Activated CD8-positive, alpha-beta memory T cell treated with anti-CD3 and anti-CD28 coated beads, Interleukin-2, amount 50 U/mL, for 24 hours (primary cell): ENCODE results near the gene HSD17B7.
A peak's percentile ranks its signal among the peaks of the same experiment; 100 is the strongest.
"Not testable (repeated sequence)": the region's sequence is repeated elsewhere in the genome, so short reads cannot be mapped to it uniquely, and the experiment has no call there.

ENCODE experiments used
- DNase-seq: peaks from one replicate; pipeline ENCODE4 v3.0.0-alpha.2; 2020; ENCODE audit errors: extremely low read depth

HSD17B7 gene

GRCh38 chr1:162790303-162790984 is at the start of gene HSD17B7:
Gene HSD17B7 (plus strand): TSS chr1:162790702. CDS start chr1:162790801, 99 bp downstream.
- DNase-seq, result peak; percentile 26

DNA sequence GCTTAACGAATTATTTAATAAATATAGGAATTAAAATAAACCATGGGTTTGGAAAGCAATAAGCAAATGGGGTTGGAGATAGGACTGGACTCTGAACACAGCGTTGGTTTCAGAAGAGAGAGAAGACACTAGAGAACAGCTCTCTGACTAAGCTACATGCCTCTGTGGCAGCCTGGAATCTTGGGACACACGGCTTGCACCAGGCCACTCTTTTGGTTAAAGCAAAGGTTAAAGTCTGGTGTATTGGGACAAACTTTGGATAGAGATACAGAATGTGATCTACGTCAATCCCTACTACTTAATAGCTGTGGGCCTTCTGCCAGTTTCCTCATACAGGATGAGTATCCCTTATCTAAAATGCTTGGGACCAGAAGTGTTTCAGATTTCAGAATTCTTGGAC is 49.7 kb upstream of the HSD17B7 start:
- DNase-seq, result no peak

DNA sequence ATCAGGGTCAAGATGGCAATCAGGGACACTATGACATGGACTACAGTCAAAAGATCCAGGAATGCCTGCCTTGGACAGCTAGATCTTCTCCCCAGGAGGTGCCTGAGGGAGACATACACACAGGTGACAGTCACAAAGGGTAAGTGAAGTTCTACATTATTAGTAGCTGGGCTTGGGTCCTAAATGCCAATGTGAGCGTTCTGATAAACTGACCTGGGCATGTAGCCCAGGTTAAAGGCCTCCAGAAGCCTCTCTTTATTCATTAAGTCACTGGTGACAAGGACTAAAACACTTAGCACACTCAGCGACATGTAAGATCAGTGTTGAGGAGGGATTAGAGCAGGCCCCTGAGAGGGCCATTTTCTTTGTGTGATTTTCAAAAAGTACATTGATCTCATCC is 48.9 kb upstream of the HSD17B7 start:
- no peak for DNase-seq

GRCh38 chr1:162746264-162746942 is 44.1 kb upstream of the HSD17B7 start:
- not testable (repeated sequence) for DNase-seq

GRCh38 chr1:162753001-162753658 is 37.4 kb upstream of the HSD17B7 start:
- no peak for DNase-seq

- DNase-seq, result no peak
Measured at GRCh38 chr1:162753998-162754585, 36.4 kb upstream of the HSD17B7 start.

- no peak for DNase-seq
Measured at GRCh38 chr1:162755306-162755705, 35.2 kb upstream of the HSD17B7 start.

DNA sequence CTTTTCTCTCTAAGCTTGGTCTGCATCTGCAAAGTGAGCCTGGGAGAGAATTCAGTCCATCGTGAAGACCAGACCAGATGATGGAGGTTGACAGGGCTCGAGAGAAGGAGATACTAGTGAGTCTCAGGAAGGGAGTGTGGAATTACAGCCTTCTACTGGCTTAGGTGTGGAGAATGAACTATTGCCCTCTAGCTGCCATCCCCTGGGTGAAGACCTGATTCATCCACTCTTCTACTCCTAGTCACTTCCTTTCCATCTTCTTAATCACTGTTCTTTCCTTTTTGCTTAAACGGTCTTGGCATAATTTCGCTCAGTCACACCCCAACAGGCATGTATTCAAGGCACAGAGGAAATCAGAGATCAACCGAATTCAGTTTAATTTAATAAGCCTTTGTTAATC is 34.0 kb upstream of the HSD17B7 start:
- DNase-seq, result no peak

- DNase-seq, result no peak
Measured at GRCh38 chr1:162757476-162757875, 33.0 kb upstream of the HSD17B7 start.

DNA sequence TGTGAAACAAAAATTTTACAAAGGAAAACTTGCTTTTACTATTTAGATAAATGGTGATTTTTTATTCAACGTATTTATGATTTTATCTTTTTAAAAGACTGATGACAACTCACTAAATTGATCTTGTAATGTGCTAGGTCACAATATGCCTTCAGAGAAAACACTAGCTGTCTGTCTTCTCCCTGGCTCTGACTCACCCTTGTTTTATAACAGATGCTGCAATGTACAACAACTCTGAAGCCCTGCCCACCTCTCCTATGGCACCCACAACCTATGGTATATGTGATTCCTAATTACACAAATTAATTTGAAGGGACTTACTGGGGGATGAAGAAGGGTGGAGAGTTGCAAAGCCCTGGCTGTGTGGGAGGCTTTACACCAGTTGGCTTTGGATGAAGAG is 24.7 kb upstream of the HSD17B7 start:
- no peak for DNase-seq

GRCh38 chr1:162772571-162773154 is 17.8 kb upstream of the HSD17B7 start:
- no peak for DNase-seq

GRCh38 chr1:162774007-162774406 is 16.5 kb upstream of the HSD17B7 start:
- DNase-seq, result no peak

- no peak for DNase-seq
Measured at GRCh38 chr1:162779043-162779442, 11.5 kb upstream of the HSD17B7 start.

DNA sequence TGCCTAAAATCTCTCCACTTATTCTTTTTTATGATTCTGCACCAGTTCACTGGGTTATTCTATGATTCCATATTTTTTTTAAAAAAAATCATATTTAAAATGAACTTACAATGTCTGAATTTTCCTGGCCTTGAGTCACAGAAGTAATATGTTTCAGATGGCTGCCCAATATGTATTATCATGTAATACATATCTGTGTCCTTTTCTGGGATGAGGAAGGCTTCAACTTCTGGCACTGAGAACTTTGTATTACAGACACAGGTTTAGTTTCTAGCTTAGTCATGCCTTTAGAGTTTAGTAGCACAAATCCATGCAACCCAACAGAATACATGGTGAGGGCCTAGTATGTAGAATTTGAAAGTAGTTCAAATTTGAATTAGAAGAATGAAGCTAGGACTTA is 7.8 kb upstream of the HSD17B7 start:
- DNase-seq, result no peak

GRCh38 chr1:162784926-162785325 is 5.6 kb upstream of the HSD17B7 start:
- DNase-seq, result not testable (repeated sequence)

DNA sequence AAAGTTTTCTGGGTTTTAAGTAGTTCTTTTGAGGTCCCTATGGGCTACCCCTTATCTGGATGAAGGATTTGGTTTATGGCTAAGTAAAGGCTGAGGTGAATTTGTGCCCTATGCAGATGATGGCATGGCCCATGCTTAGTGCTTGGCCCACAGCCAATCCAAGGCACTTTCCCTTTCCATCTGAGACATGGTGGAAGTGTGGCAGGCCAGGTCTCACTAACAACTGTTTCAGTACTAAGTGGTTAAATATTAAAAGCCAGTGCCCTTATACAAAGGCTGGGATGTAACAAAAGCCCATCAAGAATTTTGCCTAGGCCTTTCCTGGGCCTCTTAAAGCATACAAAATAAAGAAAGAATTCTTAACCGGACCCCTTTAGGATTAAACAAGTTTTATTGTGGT is 1.7 kb upstream of the HSD17B7 start:
- not testable (repeated sequence) for DNase-seq

DNA sequence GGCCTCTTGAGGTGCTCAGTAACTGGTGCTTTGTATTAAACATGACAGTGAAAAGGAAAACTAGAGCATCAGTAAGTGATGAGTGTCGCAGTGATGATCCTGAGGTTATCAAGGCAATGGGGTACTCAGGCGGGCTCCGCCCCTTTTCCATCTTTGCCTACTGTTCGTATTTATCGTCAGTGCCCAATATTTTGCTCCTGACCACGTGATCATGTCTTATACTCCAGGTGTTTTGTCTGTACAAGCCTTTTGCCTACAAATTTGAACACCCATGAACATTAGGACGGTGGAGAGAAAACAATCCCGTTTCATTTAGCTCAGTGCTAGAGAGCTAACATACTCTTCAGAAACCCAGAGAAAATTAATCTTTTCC is 469 bp downstream of the HSD17B7 start:
- DNase-seq, result not testable (repeated sequence)

DNA sequence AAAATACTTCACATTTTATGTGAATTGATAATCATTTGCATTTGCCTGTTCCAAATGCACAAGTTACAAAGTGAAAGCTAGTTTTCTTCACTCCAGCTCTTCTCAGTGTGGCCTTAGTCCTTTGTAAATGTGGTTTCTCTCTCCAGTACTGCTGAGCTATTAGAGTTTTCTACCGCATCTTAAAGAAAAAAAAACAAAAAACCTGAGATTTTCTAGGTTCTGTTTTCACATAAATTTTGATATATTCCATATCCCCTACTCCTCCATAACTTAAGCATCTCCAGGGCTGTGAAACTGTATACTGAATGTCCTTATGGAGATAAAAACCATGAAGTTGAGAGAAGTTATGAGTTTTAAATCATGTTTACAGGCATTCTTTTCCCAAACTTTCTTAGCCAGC is 3.8 kb downstream of the HSD17B7 start:
- DNase-seq, result not testable (repeated sequence)

DNA sequence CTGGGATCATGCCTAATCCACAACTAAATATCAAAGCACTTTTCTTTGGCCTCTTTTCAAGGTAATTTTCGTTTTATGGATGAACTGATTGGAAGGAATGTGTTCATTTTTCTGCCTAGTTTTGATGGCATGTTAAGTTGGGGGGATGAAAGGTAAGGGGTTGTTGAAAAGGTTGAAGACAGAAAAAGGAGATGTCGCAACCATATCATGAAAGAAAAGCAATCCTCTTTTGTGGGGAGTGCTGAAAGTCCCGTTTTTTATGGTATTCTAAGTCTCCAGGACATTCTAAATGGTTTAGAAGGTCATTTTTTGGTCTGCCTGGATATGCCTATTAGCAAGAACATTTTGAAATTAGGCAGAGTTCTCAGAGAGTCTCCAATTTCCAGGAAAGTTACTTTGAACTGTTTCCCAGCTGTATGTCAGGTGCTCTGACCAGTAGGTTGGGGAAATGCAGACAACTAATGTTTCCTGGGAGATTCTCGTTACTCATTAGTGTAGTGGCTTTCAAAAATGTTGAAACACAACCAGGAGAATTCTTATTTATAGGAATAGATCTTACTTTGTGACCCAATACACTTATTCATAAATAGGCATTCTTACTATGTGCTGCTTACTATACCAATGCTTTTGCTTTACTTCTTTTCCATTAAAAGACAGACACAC is 6.2 kb downstream of the HSD17B7 start:
- not testable (repeated sequence) for DNase-seq

DNA sequence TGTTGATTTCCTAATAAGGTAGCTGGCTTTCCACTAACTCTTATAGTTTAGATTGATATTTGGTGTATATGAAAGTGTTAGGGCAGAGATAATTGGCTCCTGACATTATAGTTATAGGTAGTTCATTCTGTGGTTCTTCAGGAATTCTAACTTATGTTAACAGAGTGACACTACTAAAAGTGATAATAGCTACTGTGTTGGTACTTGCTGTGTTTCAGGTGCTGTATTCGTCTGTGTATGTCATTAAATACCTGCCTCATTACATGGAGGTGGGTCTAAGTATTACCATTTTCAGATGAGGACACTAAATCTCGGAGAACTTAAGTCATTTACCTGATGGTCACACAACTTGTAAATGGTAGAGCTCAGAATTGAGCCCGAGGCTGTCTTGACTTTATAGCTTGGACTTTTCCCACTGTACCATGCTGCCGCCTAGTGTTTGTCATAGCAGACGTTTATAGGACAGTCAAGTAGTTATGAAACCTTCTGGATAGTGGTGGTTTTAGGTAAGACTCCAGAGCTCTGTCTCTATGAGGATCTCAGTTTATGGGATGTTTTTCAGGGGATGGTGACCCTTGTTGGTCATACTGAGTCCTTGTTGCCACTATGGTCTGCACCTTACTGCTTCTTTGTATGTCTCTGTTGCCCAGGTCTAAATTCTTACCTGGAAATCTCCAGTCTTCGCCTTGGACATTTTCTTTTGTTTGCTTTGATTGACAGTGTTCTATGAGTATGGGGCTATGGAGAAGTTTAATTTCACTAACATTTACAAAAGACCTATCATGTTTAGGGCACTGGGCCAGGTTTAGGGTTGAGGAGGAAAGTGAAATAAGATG is 9.7 kb downstream of the HSD17B7 start:
- DNase-seq, result not testable (repeated sequence)

- not testable (repeated sequence) for DNase-seq
Measured at GRCh38 chr1:162807503-162807902, 17.0 kb downstream of the HSD17B7 start.
